D341Med (cell line): ENCODE measurements around the gene IL24.

Source experiments
- DNase-seq: peaks from one replicate; pipeline ENCODE4 v3.0.0; 2012; ENCODE audit warnings: low spot score

Gene IL24

GRCh38 chr1:206880314-206880713, 16.9 kb upstream of the IL24 start:
- no peak for DNase-seq

GRCh38 chr1:206882555-206882954, 14.7 kb upstream of the IL24 start:
- DNase-seq, result no peak

- no peak for DNase-seq
These were observed 14.1 kb upstream of the IL24 start for GRCh38 chr1:206883160-206883559.

GRCh38 chr1:206883876-206884275, 13.4 kb upstream of the IL24 start:
- no peak for DNase-seq

GRCh38 chr1:206885341-206886060, 11.7 kb upstream of the IL24 start:
- DNase-seq, result no peak

- no peak for DNase-seq
These were observed 10.4 kb upstream of the IL24 start for GRCh38 chr1:206886831-206887230.

- DNase-seq, result no peak
These were observed 9.5 kb upstream of the IL24 start for GRCh38 chr1:206887701-206888100.

- DNase-seq, result no peak
These were observed 6.8 kb upstream of the IL24 start for GRCh38 chr1:206890125-206891060.

- no peak for DNase-seq
These were observed 5.8 kb upstream of the IL24 start for GRCh38 chr1:206891412-206891811.

GRCh38 chr1:206892351-206892984, 4.8 kb upstream of the IL24 start:
- DNase-seq, result no peak

- no peak for DNase-seq
These were observed 3.9 kb upstream of the IL24 start for GRCh38 chr1:206893380-206893779.

GRCh38 chr1:206895325-206895724, 1.9 kb upstream of the IL24 start:
- DNase-seq, result no peak

GRCh38 chr1:206895837-206896242, 1.4 kb upstream of the IL24 start:
- no peak for DNase-seq

- DNase-seq, result no peak
These were observed 982 bp upstream of the IL24 start for GRCh38 chr1:206896261-206896660.

GRCh38 chr1:206898089-206898914, 1.1 kb downstream of the IL24 start:
- DNase-seq, result no peak

GRCh38 chr1:206898915-206899431, 1.7 kb downstream of the IL24 start:
- no peak for DNase-seq

- no peak for DNase-seq
These were observed 2.5 kb downstream of the IL24 start for GRCh38 chr1:206899717-206900116.

GRCh38 chr1:206900149-206900548, 2.9 kb downstream of the IL24 start:
- no peak for DNase-seq

- no peak for DNase-seq
These were observed 4.7 kb downstream of the IL24 start for GRCh38 chr1:206901944-206902343.

GRCh38 chr1:206902702-206903101, 5.5 kb downstream of the IL24 start:
- no peak for DNase-seq

GRCh38 chr1:206903687-206904086, 6.4 kb downstream of the IL24 start:
- no peak for DNase-seq
